A673 (cell line): ENCODE measurements around the gene TMEM240. TPM values are rescaled to one million over a fixed set of nuclear protein-coding genes. Genes with fewer than 3 reads are reported as not detected.

Experiments used
- BruUV-seq: library from RNA; stranded (reverse); fragments of 400-500 nt; replicated peaks from 2 replicates; lab custom pipeline; 2021; lab: Mats Ljungman, UMichigan
- CTCF ChIA-PET: fragments of 300-600 bp; sonication (Branson Sonifier 250); formaldehyde crosslinking; loops from one replicate; lab custom pipeline; 2022; ENCODE audit warnings: antibody characterized with exemption; lab: Charles Lee
- POLR2A ChIA-PET: fragments of 300-600 bp; sonication (Branson Sonifier 250); formaldehyde crosslinking; loops from one replicate; lab custom pipeline; 2022; ENCODE audit warnings: antibody characterized with exemption; ENCODE audit not compliant: low non-redundant PET; lab: Charles Lee
- DNase-seq: peaks from one replicate; pipeline ENCODE4 v3.0.0-alpha.2; 2015; ENCODE audit warnings: low spot score
- H3K27ac ChIP-seq: fragments of 200-600 bp; sonication (generic); 2 replicates; pipeline ENCODE4 v1.5.1; 2016; ENCODE audit warnings: mixed run types, low read depth, mild to moderate bottlenecking, mixed read lengths, antibody characterized with exemption, low read length; ENCODE audit not compliant: poor library complexity, severe bottlenecking
- H3K27me3 ChIP-seq: fragments of 200-600 bp; sonication (generic); replicated peaks from 2 replicates; pipeline ENCODE4 v1.6.1; 2017; ENCODE audit warnings: mixed run types, low read depth, mild to moderate bottlenecking, mixed read lengths, antibody characterized with exemption, low read length; ENCODE audit not compliant: insufficient read depth, poor library complexity
- H3K36me3 ChIP-seq: fragments of 200-600 bp; sonication (generic); 2 replicates; pipeline ENCODE4 v1.6.1; 2016; ENCODE audit warnings: mixed run types, mild to moderate bottlenecking, mixed read lengths, antibody characterized with exemption, low read length; ENCODE audit not compliant: insufficient read depth, poor library complexity, severe bottlenecking
- H3K4me1 ChIP-seq: fragments of 200-600 bp; sonication (generic); 2 replicates; pipeline ENCODE4 v1.6.1; 2017; ENCODE audit warnings: mixed run types, mild to moderate bottlenecking, mixed read lengths, antibody characterized with exemption, low read length; ENCODE audit not compliant: insufficient read depth, poor library complexity, severe bottlenecking
- H3K4me3 ChIP-seq: fragments of 200-600 bp; sonication (generic); 2 replicates; pipeline ENCODE4 v1.5.1; 2016; ENCODE audit warnings: low read depth, mixed run types, mild to moderate bottlenecking, mixed read lengths, low read length; ENCODE audit not compliant: poor library complexity, severe bottlenecking
- H3K9me3 ChIP-seq: fragments of 200-600 bp; sonication (generic); 2 replicates; pipeline ENCODE4 v1.6.1; 2016; ENCODE audit warnings: mixed run types, low read depth, mild to moderate bottlenecking, mixed read lengths, antibody characterized with exemption, low read length; ENCODE audit not compliant: poor library complexity, severe bottlenecking
- CTCF ChIP-seq: fragments of 300-800, 200-600 bp; sonication (generic); conservative IDR thresholded peaks from 2 replicates; pipeline ENCODE4 v1.5.1; 2017; ENCODE audit warnings: low read depth, mild to moderate bottlenecking, antibody characterized with exemption, low read length, moderate library complexity, mixed read lengths
- EZH2 ChIP-seq: fragments of 200-600 bp; sonication (generic); IDR thresholded peaks from 2 replicates; pipeline ENCODE4 v1.6.1; 2017; ENCODE audit warnings: borderline replicate concordance, low read depth, mild to moderate bottlenecking, mixed read lengths, antibody characterized with exemption, low read length; ENCODE audit not compliant: poor library complexity, severe bottlenecking
- intact Hi-C: fragments of 100-400 bp; cut with micrococcal nuclease; formaldehyde crosslinking; loops from one replicate; pipeline ENCODE4 v1.10.0; 2022; ENCODE audit not compliant: unreplicated experiment
- total RNA-seq: library from RNA; stranded (reverse); gene quantifications from 2 replicates; pipeline ENCODE4 v1.2.3, GENCODE V29; 2021

The TMEM240 gene
- total RNA-seq, 1 experiment from 2014 or later: 6.8 TPM

- Histone ChIP-seq H3K27me3 (no peaks in the 10 kb centered on the region), H3K9me3 (no peaks in the 10 kb centered on the region), H3K36me3 (peaks cover 12% of the 10 kb centered on the region), H3K4me3 (no peak overlapping the region), H3K4me1 (no peaks in the 10 kb centered on the region), H3K27ac (no peak overlapping the region)
- ChIA-PET CTCF (no interaction called here), POLR2A (no interaction called here)
- no peak for TF ChIP-seq CTCF
- no peak for TF ChIP-seq EZH2
- intact Hi-C loops: no loop called here
- no TSS peak for BruUV-seq
- DNase-seq: no peak
Observed at GRCh38 chr1:1547476-1547875, 7.1 kb upstream of the TMEM240 start.

- H3K27me3 ChIP-seq: no peaks in the 10 kb centered on the region
- TF ChIP-seq EZH2: no peak
- TF ChIP-seq CTCF: no peak
- H3K4me3 ChIP-seq: no peak overlapping the region
- no peak for DNase-seq
- BruUV-seq: no TSS peak
- intact Hi-C loops: no loop called here
- H3K36me3 ChIP-seq: peaks cover 16% of the 10 kb centered on the region
- H3K27ac ChIP-seq: no peak overlapping the region
- ChIA-PET CTCF (no interaction called here), POLR2A (no interaction called here)
- H3K4me1 ChIP-seq: no peaks in the 10 kb centered on the region
- no peaks in the 10 kb centered on the region for H3K9me3 ChIP-seq
Observed at GRCh38 chr1:1547011-1547410, 6.6 kb upstream of the TMEM240 start.

DNA sequence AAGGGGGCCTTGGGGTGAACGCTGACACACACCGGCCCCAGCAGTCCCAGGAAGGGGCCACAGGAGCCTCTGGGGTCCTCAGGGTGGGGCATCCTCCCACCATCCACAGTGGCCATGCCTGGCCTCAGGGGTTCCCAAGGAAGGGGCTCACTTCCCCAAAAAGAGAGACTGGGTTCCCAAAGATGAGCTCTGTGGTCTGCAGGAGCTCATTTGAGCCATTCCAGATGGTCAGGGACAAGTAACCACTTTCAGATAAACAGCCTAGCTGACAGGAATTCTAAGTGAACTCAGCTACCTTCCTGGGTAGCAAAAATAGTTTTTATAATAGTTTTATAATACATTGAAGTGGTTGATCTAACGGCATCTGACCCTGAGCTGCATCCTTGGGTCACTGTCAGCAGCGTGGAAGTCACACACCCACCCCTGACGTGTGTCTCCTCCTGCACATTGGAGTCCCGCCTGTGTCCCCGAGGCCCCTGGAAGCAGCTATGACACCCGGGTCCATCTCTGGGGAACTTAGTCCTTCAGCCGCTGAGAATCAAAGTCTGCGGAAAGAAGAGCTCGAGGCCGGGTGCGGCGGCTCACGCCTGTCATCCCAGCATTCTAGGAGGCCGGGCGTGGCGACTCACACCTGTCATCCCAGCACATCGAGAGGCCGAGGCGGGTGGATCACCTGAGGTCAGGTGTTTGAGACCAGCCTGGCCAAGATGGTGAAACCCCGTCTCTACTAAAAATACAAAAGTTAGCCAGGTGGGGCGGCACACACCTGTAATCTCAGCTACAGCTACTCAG, 5.7 kb upstream of the TMEM240 start:
- Histone ChIP-seq H3K27me3 (no peaks in the 10 kb centered on the region), H3K9me3 (no peaks in the 10 kb centered on the region), H3K27ac (no peak overlapping the region), H3K36me3 (peaks cover 24% of the 10 kb centered on the region), H3K4me3 (no peak overlapping the region), H3K4me1 (no peaks in the 10 kb centered on the region)
- intact Hi-C loops: no loop called here
- DNase-seq: no peak
- ChIA-PET POLR2A (no interaction called here), CTCF (no interaction called here)
- no TSS peak for BruUV-seq
- TF ChIP-seq EZH2 (no peak), CTCF (no peak)
